Endodermal cell (in vitro differentiated cells): ENCODE measurements around the gene DTWD2. TPM values are rescaled to one million over a fixed set of nuclear protein-coding genes. Genes with fewer than 3 reads are reported as not detected.

Source experiments
- DNase-seq: peaks from one replicate; pipeline ENCODE4 v3.0.0-alpha.2; 2017
- H3K27ac ChIP-seq: 2 replicates; pipeline ENCODE4 v1.5.1; 2013; ENCODE audit warnings: mild to moderate bottlenecking, low read depth, low read length, moderate library complexity
- H3K27me3 ChIP-seq: 2 replicates; pipeline ENCODE4 v1.6.1; 2013; ENCODE audit warnings: mild to moderate bottlenecking, low read length, moderate library complexity; ENCODE audit not compliant: insufficient read depth, control insufficient read depth, poor library complexity, severe bottlenecking
- H3K36me3 ChIP-seq: 2 replicates; pipeline ENCODE4 v1.7.0; 2013; ENCODE audit warnings: mild to moderate bottlenecking, low read length, moderate library complexity; ENCODE audit not compliant: control insufficient read depth, insufficient read depth
- H3K4me1 ChIP-seq: one replicate; pipeline ENCODE4 v1.7.0; 2013; ENCODE audit warnings: low read length; ENCODE audit not compliant: control insufficient read depth, insufficient read depth
- H3K4me3 ChIP-seq: 2 replicates; pipeline ENCODE4 v1.5.1; 2013; ENCODE audit warnings: mild to moderate bottlenecking, low read length, moderate library complexity
- H3K9ac ChIP-seq: 2 replicates; pipeline ENCODE4 v1.6.1; 2013; ENCODE audit warnings: mild to moderate bottlenecking, low read length, moderate library complexity; ENCODE audit not compliant: poor library complexity, severe bottlenecking; ENCODE audit errors: extremely low read depth
- H3K9me3 ChIP-seq: 2 replicates; pipeline ENCODE4 v1.6.1; 2013; ENCODE audit warnings: mild to moderate bottlenecking, low read length, moderate library complexity; ENCODE audit not compliant: control insufficient read depth
- H3K27ac Mint-ChIP-seq: 2 replicates; pipeline ENCODE4 v1.8.0; 2020; ENCODE audit warnings: mixed read lengths
- H3K27me3 Mint-ChIP-seq: 2 replicates; pipeline ENCODE4 v1.8.0; 2021; ENCODE audit warnings: mild to moderate bottlenecking, mixed read lengths; ENCODE audit not compliant: insufficient read depth
- H3K36me3 Mint-ChIP-seq: 2 replicates; pipeline ENCODE4 v1.8.0; 2020; ENCODE audit warnings: low read depth, mixed read lengths
- H3K4me1 Mint-ChIP-seq: 2 replicates; pipeline ENCODE4 v1.8.0; 2020; ENCODE audit warnings: mixed read lengths
- H3K4me3 Mint-ChIP-seq: 2 replicates; pipeline ENCODE4 v1.8.0; 2020; ENCODE audit warnings: mild to moderate bottlenecking, moderate library complexity, mixed read lengths
- H3K9me3 Mint-ChIP-seq: 2 replicates; pipeline ENCODE4 v1.8.0; 2020; ENCODE audit warnings: mild to moderate bottlenecking, mixed read lengths
- WGBS, 2 experiments: methylation state at CpG; one replicate each; pipeline versions ENCODE4 v1.1.5 to v1.1.7; 2013; ENCODE audit warnings: missing lambda C conversion rate in 2 of 2, mixed read lengths in 1 of 2; ENCODE audit not compliant: insufficient coverage in 1 of 2, insufficient read length in 1 of 2; 5-methylcytosine and 5-hydroxymethylcytosine counted together
- total RNA-seq, 2 donors: library from RNA; stranded (reverse); fragmentation: NEBNext Ultra II Directional in 1 of 2; extraction: Animal tissue kit (Norgen Biotek cat#: 25700) in 1 of 2; gene quantifications; 2 replicates in 1 of 2; 3 replicates in 1 of 2; pipeline ENCODE4 v1.2.1, GENCODE V29; 2021
- TF ChIP-seq, protein P1 (sequence below): fragments of 200-600 bp; sonication (generic); conservative IDR thresholded peaks from 2 replicates; pipeline ENCODE4 v1.5.0; 2021; ENCODE audit warnings: antibody characterized with exemption, mild to moderate bottlenecking

Gene DTWD2
- total RNA-seq, 2 donors from 2014 or later, result 15.2 to 34.9 TPM

DNA sequence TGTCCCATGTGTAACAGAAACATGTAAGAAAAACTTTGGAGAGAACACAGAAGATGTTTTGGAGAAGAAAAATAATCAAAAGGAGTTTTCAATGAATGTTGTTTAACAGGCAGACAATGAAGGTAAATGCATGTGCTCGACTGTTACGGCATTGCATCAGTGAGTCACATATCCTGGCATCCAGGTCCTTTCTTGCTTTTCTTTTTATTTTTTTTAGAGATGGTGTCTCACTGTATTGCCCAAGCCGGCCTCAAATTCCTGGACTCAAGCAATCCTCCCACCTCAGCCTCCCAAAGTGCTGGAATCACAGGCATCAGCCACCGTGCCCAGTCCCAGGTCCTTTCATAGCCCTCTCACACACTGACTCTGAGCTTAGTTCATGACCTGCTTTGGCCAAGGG lies 181.8 kb downstream of the DTWD2 start:
- Histone ChIP-seq H3K27me3 (no peaks in the 10 kb centered on the region), H3K9me3 (peaks cover 10% of the 10 kb centered on the region), H3K4me1 (no peaks in the 10 kb centered on the region), H3K27ac (no peak overlapping the region), H3K9ac (no peak overlapping the region), H3K4me3 (no peak overlapping the region), H3K36me3 (peaks cover 20% of the 10 kb centered on the region)
- TF ChIP-seq, protein P1, sequence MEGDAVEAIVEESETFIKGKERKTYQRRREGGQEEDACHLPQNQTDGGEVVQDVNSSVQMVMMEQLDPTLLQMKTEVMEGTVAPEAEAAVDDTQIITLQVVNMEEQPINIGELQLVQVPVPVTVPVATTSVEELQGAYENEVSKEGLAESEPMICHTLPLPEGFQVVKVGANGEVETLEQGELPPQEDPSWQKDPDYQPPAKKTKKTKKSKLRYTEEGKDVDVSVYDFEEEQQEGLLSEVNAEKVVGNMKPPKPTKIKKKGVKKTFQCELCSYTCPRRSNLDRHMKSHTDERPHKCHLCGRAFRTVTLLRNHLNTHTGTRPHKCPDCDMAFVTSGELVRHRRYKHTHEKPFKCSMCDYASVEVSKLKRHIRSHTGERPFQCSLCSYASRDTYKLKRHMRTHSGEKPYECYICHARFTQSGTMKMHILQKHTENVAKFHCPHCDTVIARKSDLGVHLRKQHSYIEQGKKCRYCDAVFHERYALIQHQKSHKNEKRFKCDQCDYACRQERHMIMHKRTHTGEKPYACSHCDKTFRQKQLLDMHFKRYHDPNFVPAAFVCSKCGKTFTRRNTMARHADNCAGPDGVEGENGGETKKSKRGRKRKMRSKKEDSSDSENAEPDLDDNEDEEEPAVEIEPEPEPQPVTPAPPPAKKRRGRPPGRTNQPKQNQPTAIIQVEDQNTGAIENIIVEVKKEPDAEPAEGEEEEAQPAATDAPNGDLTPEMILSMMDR, result no peak
- Mint-ChIP-seq H3K4me3 (no peak overlapping the region), H3K36me3 (peaks cover 42% of the 10 kb centered on the region), H3K9me3 (peaks cover 1% of the 10 kb centered on the region), H3K27me3 (no peaks in the 10 kb centered on the region), H3K4me1 (no peaks in the 10 kb centered on the region), H3K27ac (no peak overlapping the region)
- no peak for DNase-seq
- 93% methylated on average over 3 to 4 of the region's 4 CpGs for WGBS, 2 experiments

DNA sequence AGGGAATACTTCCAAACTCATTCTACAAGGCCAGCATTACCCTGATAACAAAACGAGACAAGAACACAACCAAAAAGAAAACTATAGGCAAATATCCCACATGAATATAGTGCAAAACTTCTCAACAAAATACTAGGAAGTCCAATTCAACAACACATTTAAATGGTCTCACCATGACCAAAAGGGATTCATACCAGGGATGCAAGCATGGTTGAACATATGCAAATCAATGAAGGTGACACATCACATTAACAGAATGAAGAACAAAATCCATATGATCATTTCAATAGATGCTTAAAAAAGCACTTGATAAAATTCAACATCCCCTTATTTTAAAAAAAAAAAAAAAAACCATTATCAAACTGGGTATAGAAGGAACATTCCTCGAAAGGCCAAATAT lies 186.0 kb downstream of the DTWD2 start:
- Histone ChIP-seq H3K9ac (no peak overlapping the region), H3K4me1 (no peaks in the 10 kb centered on the region), H3K27ac (no peak overlapping the region), H3K4me3 (no peak overlapping the region), H3K9me3 (peaks cover 16% of the 10 kb centered on the region), H3K27me3 (no peaks in the 10 kb centered on the region), H3K36me3 (peaks cover 27% of the 10 kb centered on the region)
- Mint-ChIP-seq H3K9me3 (peaks cover 3% of the 10 kb centered on the region), H3K27me3 (no peaks in the 10 kb centered on the region), H3K4me1 (no peaks in the 10 kb centered on the region), H3K4me3 (no peak overlapping the region), H3K27ac (no peak overlapping the region), H3K36me3 (peaks cover 58% of the 10 kb centered on the region)
- WGBS, 2 experiments, result 96% methylated on average over 2 of the region's 2 CpGs; no CpG with 5 or more reads in 1 of the 2 experiments
- DNase-seq, result no peak
- TF ChIP-seq, protein P1, result no peak

DNA sequence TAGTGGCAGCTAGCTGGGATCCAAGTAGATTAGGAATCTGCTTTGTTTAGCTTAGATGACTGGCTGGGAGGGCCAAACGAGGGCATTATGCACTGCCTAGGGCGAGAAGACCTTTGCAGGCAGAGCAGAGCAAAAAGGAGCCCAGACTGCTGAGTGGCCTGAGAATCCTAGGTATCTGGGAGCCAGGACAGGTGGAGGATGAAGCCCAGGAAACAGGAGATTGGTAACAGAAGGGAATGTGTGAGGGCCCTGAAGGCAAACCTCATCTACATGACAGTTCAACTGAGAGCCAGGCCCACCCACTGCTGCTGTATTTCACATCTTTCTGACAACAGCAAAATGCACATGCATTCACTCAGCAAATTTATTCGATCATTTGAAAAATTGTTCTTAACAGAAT lies 192.3 kb downstream of the DTWD2 start:
- H3K9me3 ChIP-seq, result peaks cover 16% of the 10 kb centered on the region
- no peak overlapping the region for H3K27ac ChIP-seq
- TF ChIP-seq, protein P1, result no peak
- Mint-ChIP-seq H3K27ac (peak overlapping the region; percentile 26), H3K4me3 (no peak overlapping the region), H3K9me3 (peaks cover 3% of the 10 kb centered on the region), H3K36me3 (peaks cover 27% of the 10 kb centered on the region), H3K4me1 (peaks cover 19% of the 10 kb centered on the region), H3K27me3 (no peaks in the 10 kb centered on the region)
- peaks cover under 1% of the 10 kb centered on the region for H3K4me1 ChIP-seq
- H3K36me3 ChIP-seq, result peaks cover 20% of the 10 kb centered on the region
- no peak overlapping the region for H3K9ac ChIP-seq
- 80% methylated on average over 1 to 3 of the region's 3 CpGs for WGBS, 2 experiments
- H3K4me3 ChIP-seq, result no peak overlapping the region
- DNase-seq, result peak; percentile 78
- no peaks in the 10 kb centered on the region for H3K27me3 ChIP-seq
